ENCODE measurements around the gene RASA3. TPM values are rescaled to one million over a fixed set of nuclear protein-coding genes. Genes with fewer than 3 reads are reported as not detected.

The RASA3 gene
- total and polyA plus RNA-seq, 9 of the 15 experiments (the other 6 are each of a cell fraction or from before 2014, with no cell fraction given) = 0.72 to 25.3 (median 14.4) TPM

- Histone ChIP-seq H3K9ac (ENCODE audit: insufficient read depth in 1 of 2, low read depth in 2 of 2, low read length in 2 of 2) (no peak overlapping the region), H3K4me2 (ENCODE audit: insufficient read depth, low read length) (no peak overlapping the region), H3K9me3 (replicated peaks; ENCODE audit: control insufficient read depth, insufficient read depth, low read depth, low read length) (no peaks in the 10 kb centered on the region), H3K4me3 (no peak overlapping the region), H3K9me1 (ENCODE audit: control insufficient read depth, insufficient read depth, low read length) (no peaks in the 10 kb centered on the region), H3K36me3 (ENCODE audit: control insufficient read depth, insufficient read depth, low read length) (peaks cover 26% of the 10 kb centered on the region; the same call in 2 of the 3 replicates), H3K4me1 (replicated peaks in 1 of 2; ENCODE audit: control insufficient read depth in 2 of 2, insufficient read depth in 2 of 2, low read length in 2 of 2) (peaks cover 5 to 11% of the 10 kb centered on the region in 2 experiments; a peak in 4 of 5 replicates), H2AFZ (ENCODE audit: low read depth, low read length) (no peak overlapping the region), H3K27me3 (ENCODE audit: control insufficient read depth in 2 of 2, insufficient read depth in 2 of 2, low read length in 2 of 2) (no peaks in the 10 kb centered on the region), H3K79me2 (ENCODE audit: control insufficient read depth, insufficient read depth, low read length) (no peaks in the 10 kb centered on the region; the same call in 2 of the 3 replicates), H3K27ac (ENCODE audit: extremely low read depth, low read depth, low read length) (no peak overlapping the region), H4K20me1 (replicated peaks; ENCODE audit: control insufficient read depth, insufficient read depth, low read length) (no peaks in the 10 kb centered on the region)
- CTCF ChIA-PET (ENCODE audit: low intra/inter-chr PET ratio) = no interaction called here
- POLR2A ChIA-PET = no interaction called here
- intact Hi-C loops (cut with micrococcal nuclease) = no loop called here
- ATAC-seq (no peak), DNase-seq (ENCODE audit: extremely low read depth in 1 of 4, low spot score in 3 of 4) (no peak), FAIRE-seq (no peak)
- BruUV-seq (replicated peaks) = no TSS peak
- in situ Hi-C loops (cut with MboI) = no loop called here
- TF ChIP-seq SNIP1 (IDR thresholded peaks at IDR 0.05; ENCODE audit: low read depth) = no peak
- TF ChIP-seq HNRNPUL1 (IDR thresholded peaks at IDR 0.05; ENCODE audit: low read length) = no peak
- WGBS (ENCODE audit: insufficient coverage, low coverage, missing lambda C conversion rate) = 95% methylated on average over 18 of the region's 31 CpGs
Measured at GRCh38 chr13:114009590-114010400, 122.6 kb downstream of the RASA3 start.

- POLR2A ChIA-PET = no interaction called here
Measured at GRCh38 chr13:114008964-114009589, 123.3 kb downstream of the RASA3 start.

More at GRCh38 chr13:114008964-114009589, 123.3 kb downstream of the RASA3 start:
- 96% methylated on average over 16 of the region's 33 CpGs for WGBS (ENCODE audit: insufficient coverage, low coverage, missing lambda C conversion rate)
- Histone ChIP-seq H2AFZ (ENCODE audit: low read depth, low read length) (no peak overlapping the region), H3K4me2 (ENCODE audit: insufficient read depth, low read length) (no peak overlapping the region), H3K9ac (ENCODE audit: insufficient read depth in 1 of 2, low read depth in 2 of 2, low read length in 2 of 2) (no peak overlapping the region), H3K4me3 (no peak overlapping the region), H3K36me3 (ENCODE audit: control insufficient read depth, insufficient read depth, low read length) (peaks cover 25% of the 10 kb centered on the region; the same call in 2 of the 3 replicates), H4K20me1 (replicated peaks; ENCODE audit: control insufficient read depth, insufficient read depth, low read length) (no peaks in the 10 kb centered on the region), H3K4me1 (replicated peaks in 1 of 2; ENCODE audit: control insufficient read depth in 2 of 2, insufficient read depth in 2 of 2, low read length in 2 of 2) (peaks cover 5 to 15% of the 10 kb centered on the region in 2 experiments; a peak in 4 of 5 replicates), H3K9me1 (ENCODE audit: control insufficient read depth, insufficient read depth, low read length) (no peaks in the 10 kb centered on the region), H3K27me3 (ENCODE audit: control insufficient read depth in 2 of 2, insufficient read depth in 2 of 2, low read length in 2 of 2) (no peaks in the 10 kb centered on the region), H3K27ac (ENCODE audit: extremely low read depth, low read depth, low read length) (no peak overlapping the region), H3K79me2 (ENCODE audit: control insufficient read depth, insufficient read depth, low read length) (peaks cover 5% of the 10 kb centered on the region), H3K9me3 (replicated peaks; ENCODE audit: control insufficient read depth, insufficient read depth, low read depth, low read length) (no peaks in the 10 kb centered on the region)
- CTCF ChIA-PET (ENCODE audit: low intra/inter-chr PET ratio) = no interaction called here
- in situ Hi-C loops (cut with MboI) (no loop called here), intact Hi-C loops (cut with micrococcal nuclease) (no loop called here)
- BruUV-seq (replicated peaks) = no TSS peak
- ATAC-seq (no peak), DNase-seq (ENCODE audit: extremely low read depth in 1 of 4, low spot score in 3 of 4) (no peak), FAIRE-seq (no peak)
- TF ChIP-seq ZNF324 (CRISPR knock-in tag; IDR thresholded peaks at IDR 0.05) = no peak
- TF ChIP-seq ZFX (CRISPR knock-in tag; IDR thresholded peaks at IDR 0.05) = no peak
- TF ChIP-seq CBX1 (IDR thresholded peaks at IDR 0.05; ENCODE audit: low read depth) = no peak

All from K562 (cell line).